ENCODE data around the gene TMEM272.

DNA sequence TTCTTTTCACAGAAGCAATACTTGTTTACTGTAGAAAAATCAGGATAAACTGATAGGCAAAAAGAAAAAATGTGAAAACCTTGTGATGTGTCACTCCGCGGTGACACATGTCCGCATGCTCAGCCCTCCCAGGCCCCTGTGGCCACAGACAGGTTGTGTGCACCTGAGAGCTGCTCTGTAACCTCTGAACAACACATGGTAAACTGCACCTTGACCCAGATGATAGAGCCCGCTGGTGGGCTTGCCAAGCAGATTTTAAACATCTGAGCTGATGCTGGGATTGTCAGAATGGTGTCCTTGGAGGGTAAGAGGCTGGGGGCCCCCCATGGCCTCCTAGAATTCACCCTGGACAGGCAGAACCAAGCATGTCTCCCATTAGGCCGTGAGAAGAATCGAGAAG lies 74.8 kb downstream of the TMEM272 start:
- TF ChIP-seq, protein P1, sequence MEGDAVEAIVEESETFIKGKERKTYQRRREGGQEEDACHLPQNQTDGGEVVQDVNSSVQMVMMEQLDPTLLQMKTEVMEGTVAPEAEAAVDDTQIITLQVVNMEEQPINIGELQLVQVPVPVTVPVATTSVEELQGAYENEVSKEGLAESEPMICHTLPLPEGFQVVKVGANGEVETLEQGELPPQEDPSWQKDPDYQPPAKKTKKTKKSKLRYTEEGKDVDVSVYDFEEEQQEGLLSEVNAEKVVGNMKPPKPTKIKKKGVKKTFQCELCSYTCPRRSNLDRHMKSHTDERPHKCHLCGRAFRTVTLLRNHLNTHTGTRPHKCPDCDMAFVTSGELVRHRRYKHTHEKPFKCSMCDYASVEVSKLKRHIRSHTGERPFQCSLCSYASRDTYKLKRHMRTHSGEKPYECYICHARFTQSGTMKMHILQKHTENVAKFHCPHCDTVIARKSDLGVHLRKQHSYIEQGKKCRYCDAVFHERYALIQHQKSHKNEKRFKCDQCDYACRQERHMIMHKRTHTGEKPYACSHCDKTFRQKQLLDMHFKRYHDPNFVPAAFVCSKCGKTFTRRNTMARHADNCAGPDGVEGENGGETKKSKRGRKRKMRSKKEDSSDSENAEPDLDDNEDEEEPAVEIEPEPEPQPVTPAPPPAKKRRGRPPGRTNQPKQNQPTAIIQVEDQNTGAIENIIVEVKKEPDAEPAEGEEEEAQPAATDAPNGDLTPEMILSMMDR (IDR thresholded peaks at IDR 0.05), result no peak
- TF ChIP-seq POLR2A (IDR thresholded peaks at IDR 0.05) (no peak), EP300 (IDR thresholded peaks at IDR 0.05) (no peak), POLR2AphosphoS5 (IDR thresholded peaks at IDR 0.05) (no peak)

Measured in stomach (tissue), 4 donors.